ENCODE results near the gene MOB2. TPM values are rescaled to one million over a fixed set of nuclear protein-coding genes. Genes with fewer than 3 reads are reported as not detected.

Gene MOB2
- total RNA-seq, 1 donor from 2014 or later, result 61.5 TPM

Other genes starting within 250 kb of the MOB2 start
- 122 TPM for gene TOLLIP, start 177.1 kb downstream of the MOB2 start, total RNA-seq
- 1.7 TPM for gene BRSK2, start 96.8 kb downstream of the MOB2 start, total RNA-seq
- 6.0 TPM for gene DUSP8, start 85.5 kb upstream of the MOB2 start, total RNA-seq
- gene KRTAP5-1, start 98.5 kb upstream of the MOB2 start, total RNA-seq, result not detected
- not detected for gene KRTAP5-2, start 111.5 kb upstream of the MOB2 start, total RNA-seq
- not detected for gene KRTAP5-3, start 121.7 kb upstream of the MOB2 start, total RNA-seq
- gene KRTAP5-4, start 135.4 kb upstream of the MOB2 start, total RNA-seq, result not detected
- not detected for gene KRTAP5-5, start 143.0 kb upstream of the MOB2 start, total RNA-seq
- not detected for gene KRTAP5-6, start 210.4 kb upstream of the MOB2 start, total RNA-seq

Data from ureter (tissue), 1 donor.